A549 treated with ZK216348 at 1 μM for 4 hours (cell line): ENCODE measurements around the gene PDGFA. TPM values are rescaled to one million over a fixed set of nuclear protein-coding genes. Genes with fewer than 3 reads are reported as not detected.

Experiments used
- total RNA-seq: library from RNA; stranded (reverse); fragments of 200-300 nt; extraction: Qiagen RNA extraction; gene quantifications from 5 replicates; pipeline ENCODE4 v1.2.3, GENCODE V29; 2022; ENCODE audit warnings: low read depth

PDGFA gene
- 27.8 to 37.6 TPM (median 31.2 TPM) in 5 replicates for total RNA-seq

GRCh38 chr7:519484-520390, at the start of gene PDGFA:
PDGFA (minus strand) TSS chr7:519846; CDS start chr7:519001, 845 bp downstream.

Other genes starting within 250 kb of the PDGFA start
- not detected in 5 replicates for gene FOXL3, start 229.7 kb downstream of the PDGFA start, total RNA-seq
- gene DNAAF5, start 206.9 kb upstream of the PDGFA start, total RNA-seq, result 33.7 to 51.9 TPM (median 48.3 TPM) in 5 replicates
- gene PRKAR1B, start 207.4 kb upstream of the PDGFA start, total RNA-seq, result 21.1 to 31.0 TPM (median 29.2 TPM) in 5 replicates